Prostate gland (tissue), 2 donors: ENCODE data around the gene PTPRJ.

Experiments
- CTCF ChIP-seq, 4 experiments: fragments of 200-600 bp in 2 of 4; fragments of 450-650 bp in 2 of 4; sonication (generic) in 2 of 4; IDR thresholded peaks; 1 replicate in 3 of 4; 2 replicates in 1 of 4; pipeline ENCODE4 v1.5.1; 2016 to 2019; ENCODE audit warnings: antibody characterized with exemption in 4 of 4, mild to moderate bottlenecking in 2 of 4, moderate library complexity in 2 of 4
- POLR2A ChIP-seq: fragments of 450-650 bp; IDR thresholded peaks from one replicate; pipeline ENCODE4 v1.6.1; 2016; ENCODE audit warnings: antibody characterized with exemption, mild to moderate bottlenecking
- POLR2AphosphoS5 ChIP-seq: sonication (generic); formaldehyde crosslinking; IDR thresholded peaks from one replicate; pipeline ENCODE4 v1.6.1; 2017; ENCODE audit warnings: antibody characterized with exemption

- TF ChIP-seq CTCF (IDR thresholded peaks at IDR 0.05) (no peak), POLR2A (no peak), POLR2AphosphoS5 (no peak)
These were observed 131.5 kb downstream of the PTPRJ start for GRCh38 chr11:48111891-48112290.
